GM20000 (cell line): ENCODE measurements around the gene SH3RF3.

Experiments used
- DNase-seq: peaks from one replicate; pipeline ENCODE4 v3.0.0; 2012; ENCODE audit warnings: low spot score
- TF ChIP-seq, protein P1 (sequence below): IDR thresholded peaks from 2 replicates; pipeline ENCODE4 v1.5.1; 2012; ENCODE audit warnings: mild to moderate bottlenecking, control low read depth; ENCODE audit errors: extremely low read depth, missing control alignments

SH3RF3 gene

DNA sequence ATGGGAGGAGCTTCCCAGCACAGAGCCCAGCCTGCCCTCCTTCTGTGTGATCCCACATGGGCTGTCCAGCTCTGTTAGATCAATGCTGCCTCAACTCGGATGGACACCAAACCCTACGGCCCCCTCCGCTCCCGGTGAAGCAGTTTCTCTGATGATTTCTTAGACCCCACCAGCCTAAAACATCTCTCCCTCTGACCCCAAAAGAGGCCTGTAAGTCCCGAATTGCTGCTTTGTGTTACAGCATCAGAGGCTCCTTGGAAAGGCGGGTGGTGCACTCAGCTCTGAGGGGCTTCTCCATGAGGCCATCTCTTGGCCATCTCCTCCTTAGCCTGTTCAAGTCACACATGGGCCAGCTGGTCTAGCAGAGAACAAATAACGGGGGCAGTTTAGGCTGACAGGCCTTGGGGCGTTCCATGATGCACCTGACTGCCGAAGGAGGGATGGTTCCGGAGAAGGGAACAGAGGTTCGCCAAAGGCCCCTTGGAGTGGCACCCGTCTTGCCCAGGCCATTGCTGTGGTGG lies 240.7 kb downstream of the SH3RF3 start:
- TF ChIP-seq, protein P1, sequence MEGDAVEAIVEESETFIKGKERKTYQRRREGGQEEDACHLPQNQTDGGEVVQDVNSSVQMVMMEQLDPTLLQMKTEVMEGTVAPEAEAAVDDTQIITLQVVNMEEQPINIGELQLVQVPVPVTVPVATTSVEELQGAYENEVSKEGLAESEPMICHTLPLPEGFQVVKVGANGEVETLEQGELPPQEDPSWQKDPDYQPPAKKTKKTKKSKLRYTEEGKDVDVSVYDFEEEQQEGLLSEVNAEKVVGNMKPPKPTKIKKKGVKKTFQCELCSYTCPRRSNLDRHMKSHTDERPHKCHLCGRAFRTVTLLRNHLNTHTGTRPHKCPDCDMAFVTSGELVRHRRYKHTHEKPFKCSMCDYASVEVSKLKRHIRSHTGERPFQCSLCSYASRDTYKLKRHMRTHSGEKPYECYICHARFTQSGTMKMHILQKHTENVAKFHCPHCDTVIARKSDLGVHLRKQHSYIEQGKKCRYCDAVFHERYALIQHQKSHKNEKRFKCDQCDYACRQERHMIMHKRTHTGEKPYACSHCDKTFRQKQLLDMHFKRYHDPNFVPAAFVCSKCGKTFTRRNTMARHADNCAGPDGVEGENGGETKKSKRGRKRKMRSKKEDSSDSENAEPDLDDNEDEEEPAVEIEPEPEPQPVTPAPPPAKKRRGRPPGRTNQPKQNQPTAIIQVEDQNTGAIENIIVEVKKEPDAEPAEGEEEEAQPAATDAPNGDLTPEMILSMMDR = no peak

DNA sequence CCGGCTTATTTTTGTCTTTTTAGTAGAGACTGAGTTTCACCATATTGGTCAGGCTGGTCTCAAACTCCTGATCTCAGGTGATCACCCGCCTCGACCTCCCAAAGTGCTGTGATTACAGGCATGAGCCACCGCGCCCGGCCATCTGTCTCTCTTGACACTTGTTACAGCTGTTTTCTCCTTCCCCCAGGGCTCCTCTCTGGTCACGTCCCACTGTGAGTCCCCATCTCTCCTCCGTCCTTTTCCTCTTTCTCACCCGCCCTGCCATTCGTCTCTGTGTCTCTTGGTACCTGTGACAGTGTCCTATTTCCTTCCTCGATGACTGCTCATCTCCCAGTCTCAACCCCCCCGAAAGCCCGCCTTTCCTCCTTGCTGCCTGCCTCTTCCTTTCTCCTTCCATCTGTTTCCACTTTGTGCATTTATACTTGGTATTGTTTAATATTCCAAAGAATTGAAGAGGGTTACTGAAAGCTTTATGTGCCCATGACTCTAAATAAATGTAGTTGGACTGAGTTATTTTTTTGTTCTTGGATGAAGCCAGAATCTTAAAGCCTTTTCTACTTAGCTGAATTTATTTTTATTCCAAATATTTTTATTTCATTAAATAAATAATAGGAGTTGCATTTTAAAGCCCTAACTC lies 241.5 kb downstream of the SH3RF3 start:
- TF ChIP-seq, protein P1 = no peak
- no peak for DNase-seq

More for the DNA sequence above, 240.7 kb downstream of the SH3RF3 start:
- DNase-seq = no peak

DNA sequence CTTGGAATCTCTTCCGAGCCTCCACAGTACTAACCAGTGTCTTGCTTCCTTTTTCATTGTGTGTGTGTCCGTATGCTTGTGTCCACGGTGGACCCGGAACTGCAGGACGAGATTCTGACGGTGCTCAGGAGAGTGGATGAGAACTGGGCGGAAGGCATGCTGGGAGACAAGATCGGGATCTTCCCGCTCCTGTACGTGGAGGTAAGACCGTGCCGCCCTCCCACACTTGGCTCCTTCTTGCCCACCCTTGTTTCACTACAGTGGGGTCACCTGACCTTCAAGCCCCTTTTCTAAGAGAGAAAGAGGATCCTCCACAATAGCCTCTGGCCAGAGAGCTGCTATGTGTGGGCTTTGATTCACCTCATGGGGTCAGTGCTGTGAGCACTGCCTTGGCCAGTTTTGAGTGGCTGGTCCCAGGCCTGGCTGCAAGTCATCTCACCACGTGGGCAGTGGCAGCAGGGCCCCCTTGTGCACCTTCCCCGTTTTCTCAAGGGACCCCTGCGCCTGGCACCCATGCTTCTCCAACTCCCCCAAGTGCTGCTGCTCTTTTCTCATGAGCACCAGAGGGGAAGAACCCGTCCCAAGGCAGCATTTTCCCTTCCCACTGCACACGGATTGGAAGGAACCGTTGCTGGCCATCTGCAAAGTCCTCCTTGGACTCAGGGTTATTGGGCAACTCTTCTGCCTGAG lies 242.6 kb downstream of the SH3RF3 start:
- DNase-seq = no peak

DNA sequence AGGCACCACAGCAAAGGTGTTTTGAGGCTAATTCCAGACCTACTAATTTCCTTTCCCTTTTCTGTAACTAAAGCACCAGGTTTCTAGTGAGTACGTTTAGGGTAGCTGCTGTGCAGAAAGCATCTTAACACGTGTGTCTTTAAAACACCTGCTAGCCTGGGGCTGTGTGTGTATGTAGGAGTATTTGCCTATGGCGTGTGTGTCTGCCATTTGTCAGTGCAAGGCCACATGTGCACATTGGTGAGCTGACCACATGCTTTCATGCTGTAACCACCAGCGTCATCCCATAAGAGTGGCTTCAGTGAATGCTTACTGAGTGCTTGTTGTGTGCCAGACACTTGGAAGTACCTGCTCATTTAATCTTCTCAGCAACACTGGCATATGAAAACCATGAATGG lies 243.2 kb downstream of the SH3RF3 start:
- TF ChIP-seq, protein P1 = no peak
- DNase-seq = no peak

More for the DNA sequence above, 242.6 kb downstream of the SH3RF3 start:
- TF ChIP-seq, protein P1 = no peak

DNA sequence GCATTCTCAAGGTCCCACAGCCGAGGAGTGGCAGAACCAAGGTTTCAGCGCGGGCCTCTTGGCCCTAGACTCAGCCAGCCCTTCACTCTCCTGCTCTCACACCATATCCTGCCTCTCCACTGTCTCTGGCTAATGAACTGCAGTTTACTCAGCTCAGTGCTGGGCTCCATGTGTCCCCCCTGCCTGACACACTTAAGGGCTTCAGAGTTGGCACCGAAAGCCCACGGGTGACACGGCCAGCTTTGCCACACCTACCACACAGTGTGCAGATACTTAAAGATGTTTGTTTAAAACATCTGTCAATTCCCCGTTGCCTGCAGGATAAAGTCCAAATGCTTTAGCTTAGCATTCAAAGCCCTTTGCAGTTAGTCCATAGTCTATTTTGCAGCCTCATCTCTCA lies 243.6 kb downstream of the SH3RF3 start:
- no peak for DNase-seq

DNA sequence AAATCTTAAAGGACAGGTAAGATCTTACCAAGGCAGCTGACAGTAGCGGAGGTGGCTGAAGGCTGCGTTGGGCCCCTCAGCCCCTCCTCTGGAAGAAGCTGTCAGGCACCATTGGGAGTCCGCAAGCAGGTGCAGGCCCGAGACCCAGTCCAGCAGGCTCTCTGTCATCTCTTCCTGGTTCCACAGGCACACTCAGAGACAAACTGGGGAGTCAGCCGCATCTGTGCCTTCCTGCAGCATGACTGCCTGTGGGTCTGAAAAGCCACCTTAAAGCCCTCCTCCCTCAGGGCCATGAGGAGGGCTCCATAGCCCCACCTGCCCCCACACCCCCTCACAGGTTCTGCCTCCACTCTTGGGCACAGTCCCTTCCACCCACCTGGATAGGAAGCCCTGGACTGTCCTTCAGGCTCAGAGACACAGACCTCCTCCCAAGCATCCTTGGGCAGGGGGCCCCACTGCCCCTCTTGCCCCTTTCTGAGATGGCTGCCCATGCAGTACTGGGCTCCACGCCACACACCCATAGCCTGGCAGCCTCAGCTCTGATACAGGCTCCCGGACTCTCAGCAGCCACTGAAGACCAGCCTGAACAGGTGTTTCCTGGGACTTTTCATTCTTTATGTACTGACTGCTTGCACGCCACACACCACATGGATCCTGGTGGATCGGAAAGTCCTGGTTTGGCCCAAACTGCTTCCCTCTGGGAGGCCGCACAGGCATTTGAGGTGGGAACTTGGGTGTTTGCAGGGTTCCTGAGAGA lies 245.0 kb downstream of the SH3RF3 start:
- TF ChIP-seq, protein P1 = no peak
- no peak for DNase-seq

More for the DNA sequence above, 243.6 kb downstream of the SH3RF3 start:
- TF ChIP-seq, protein P1 = no peak

DNA sequence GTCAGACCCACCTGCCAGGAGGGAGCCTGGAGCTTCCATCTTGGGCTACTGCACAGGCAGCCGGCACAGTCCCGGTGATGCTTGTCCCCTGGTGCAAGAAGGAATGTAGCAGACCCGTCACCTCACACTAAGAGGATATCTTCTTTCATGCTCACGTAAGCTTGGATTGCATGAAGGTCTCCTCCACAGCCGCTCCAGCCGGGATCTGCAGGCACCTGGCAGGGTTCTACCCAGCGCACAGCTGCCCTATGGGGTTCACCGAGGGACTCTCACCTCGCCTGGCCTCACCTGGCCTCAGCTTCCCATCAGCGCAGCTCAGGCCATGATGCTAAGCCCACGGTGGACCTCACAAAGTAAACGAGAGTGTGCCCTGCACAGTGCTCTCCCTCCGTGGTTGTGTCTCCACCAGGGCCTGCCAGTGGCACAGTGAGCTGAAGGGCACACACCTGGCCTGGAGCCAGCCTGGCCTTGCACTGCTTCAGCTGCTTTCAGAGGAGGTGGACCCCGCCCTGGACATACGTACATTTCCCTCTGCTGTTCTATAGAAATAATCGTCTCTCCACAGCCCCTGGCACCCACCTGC lies 245.6 kb downstream of the SH3RF3 start:
- no peak for DNase-seq
- TF ChIP-seq, protein P1 = no peak
